ENCODE results near the gene STARD10. TPM values are rescaled to one million over a fixed set of nuclear protein-coding genes. Genes with fewer than 3 reads are reported as not detected.

Gene STARD10
- total and polyA plus RNA-seq, 9 of the 15 experiments (the other 6 are each of a cell fraction or from before 2014, with no cell fraction given): 0.15 to 52.9 (median 32.3) TPM

DNA sequence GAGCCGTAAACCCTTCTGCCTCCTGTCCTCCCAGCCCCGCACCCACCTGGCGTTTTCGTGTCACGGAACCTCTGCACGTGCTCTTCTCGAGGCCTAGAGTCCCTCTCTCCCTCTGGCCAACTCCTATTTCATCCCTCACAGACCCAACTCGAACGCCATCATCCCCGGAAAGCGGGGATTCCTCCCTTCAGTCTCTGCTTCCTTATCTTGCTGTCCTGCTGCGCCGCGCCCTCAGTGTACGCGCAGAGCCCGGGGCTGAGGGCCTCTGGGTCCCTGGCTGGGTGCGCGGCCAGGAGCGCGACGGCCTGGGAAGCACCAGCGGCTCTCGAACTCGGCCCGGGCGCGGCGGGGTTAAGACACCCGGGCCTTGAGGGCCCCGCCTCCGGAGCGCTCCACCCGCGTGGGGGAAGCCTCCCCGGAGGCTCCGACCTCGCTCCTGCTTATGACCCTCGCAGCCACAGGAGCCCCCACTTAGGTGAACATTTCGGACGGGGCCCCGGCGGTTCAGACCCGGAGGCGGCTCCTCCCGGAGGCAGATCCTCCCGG lies 20.0 kb upstream of the STARD10 start (continued):
- TF ChIP-seq, protein P1, sequence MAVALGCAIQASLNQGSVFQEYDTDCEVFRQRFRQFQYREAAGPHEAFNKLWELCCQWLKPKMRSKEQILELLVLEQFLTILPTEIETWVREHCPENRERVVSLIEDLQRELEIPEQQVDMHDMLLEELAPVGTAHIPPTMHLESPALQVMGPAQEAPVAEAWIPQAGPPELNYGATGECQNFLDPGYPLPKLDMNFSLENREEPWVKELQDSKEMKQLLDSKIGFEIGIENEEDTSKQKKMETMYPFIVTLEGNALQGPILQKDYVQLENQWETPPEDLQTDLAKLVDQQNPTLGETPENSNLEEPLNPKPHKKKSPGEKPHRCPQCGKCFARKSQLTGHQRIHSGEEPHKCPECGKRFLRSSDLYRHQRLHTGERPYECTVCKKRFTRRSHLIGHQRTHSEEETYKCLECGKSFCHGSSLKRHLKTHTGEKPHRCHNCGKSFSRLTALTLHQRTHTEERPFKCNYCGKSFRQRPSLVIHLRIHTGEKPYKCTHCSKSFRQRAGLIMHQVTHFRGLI (CRISPR knock-in tag; IDR thresholded peaks at IDR 0.05): no peak
- TF ChIP-seq, protein P2, sequence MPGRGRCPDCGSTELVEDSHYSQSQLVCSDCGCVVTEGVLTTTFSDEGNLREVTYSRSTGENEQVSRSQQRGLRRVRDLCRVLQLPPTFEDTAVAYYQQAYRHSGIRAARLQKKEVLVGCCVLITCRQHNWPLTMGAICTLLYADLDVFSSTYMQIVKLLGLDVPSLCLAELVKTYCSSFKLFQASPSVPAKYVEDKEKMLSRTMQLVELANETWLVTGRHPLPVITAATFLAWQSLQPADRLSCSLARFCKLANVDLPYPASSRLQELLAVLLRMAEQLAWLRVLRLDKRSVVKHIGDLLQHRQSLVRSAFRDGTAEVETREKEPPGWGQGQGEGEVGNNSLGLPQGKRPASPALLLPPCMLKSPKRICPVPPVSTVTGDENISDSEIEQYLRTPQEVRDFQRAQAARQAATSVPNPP (IDR thresholded peaks at IDR 0.05; ENCODE audit: borderline replicate concordance, insufficient read depth, insufficient read length): no peak
- no peak for TF ChIP-seq ZFP30 (CRISPR knock-in tag; IDR thresholded peaks at IDR 0.05; ENCODE audit: borderline replicate concordance)
- TF ChIP-seq KLF6 (CRISPR knock-in tag; IDR thresholded peaks at IDR 0.05; ENCODE audit: borderline replicate concordance): no peak
- TF ChIP-seq RBM15 (IDR thresholded peaks at IDR 0.05; ENCODE audit: insufficient read depth, low read length): no peak
- TF ChIP-seq NCOR1 (IDR thresholded peaks at IDR 0.05): peak; percentile 64; the same call in 1 of the 2 replicates
- no peak for TF ChIP-seq FOSL1 (tag; conservative IDR thresholded peaks at IDR 0.05)
- TF ChIP-seq, protein P3, sequence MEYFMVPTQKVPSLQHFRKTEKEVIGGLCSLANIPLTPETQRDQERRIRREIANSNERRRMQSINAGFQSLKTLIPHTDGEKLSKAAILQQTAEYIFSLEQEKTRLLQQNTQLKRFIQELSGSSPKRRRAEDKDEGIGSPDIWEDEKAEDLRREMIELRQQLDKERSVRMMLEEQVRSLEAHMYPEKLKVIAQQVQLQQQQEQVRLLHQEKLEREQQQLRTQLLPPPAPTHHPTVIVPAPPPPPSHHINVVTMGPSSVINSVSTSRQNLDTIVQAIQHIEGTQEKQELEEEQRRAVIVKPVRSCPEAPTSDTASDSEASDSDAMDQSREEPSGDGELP (CRISPR knock-in tag; IDR thresholded peaks at IDR 0.05; ENCODE audit: borderline replicate concordance): no peak; the same call in 1 of the 2 replicates
- TF ChIP-seq ESRRB (CRISPR knock-in tag; IDR thresholded peaks at IDR 0.05; ENCODE audit: borderline replicate concordance): no peak
- TF ChIP-seq RB1 (IDR thresholded peaks at IDR 0.05; ENCODE audit: low read depth): no peak
- no peak for TF ChIP-seq ZNF695 (CRISPR knock-in tag; IDR thresholded peaks at IDR 0.05)
- no peak for TF ChIP-seq GABPB1 (CRISPR knock-in tag; IDR thresholded peaks at IDR 0.05)
- TF ChIP-seq, protein P4, sequence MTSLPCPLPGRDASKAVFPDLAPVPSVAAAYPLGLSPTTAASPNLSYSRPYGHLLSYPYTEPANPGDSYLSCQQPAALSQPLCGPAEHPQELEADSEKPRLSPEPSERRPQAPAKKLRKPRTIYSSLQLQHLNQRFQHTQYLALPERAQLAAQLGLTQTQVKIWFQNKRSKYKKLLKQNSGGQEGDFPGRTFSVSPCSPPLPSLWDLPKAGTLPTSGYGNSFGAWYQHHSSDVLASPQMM (CRISPR knock-in tag; IDR thresholded peaks at IDR 0.05): no peak
- TF ChIP-seq ZKSCAN8 (CRISPR knock-in tag; IDR thresholded peaks at IDR 0.05): no peak
- TF ChIP-seq, protein P5, sequence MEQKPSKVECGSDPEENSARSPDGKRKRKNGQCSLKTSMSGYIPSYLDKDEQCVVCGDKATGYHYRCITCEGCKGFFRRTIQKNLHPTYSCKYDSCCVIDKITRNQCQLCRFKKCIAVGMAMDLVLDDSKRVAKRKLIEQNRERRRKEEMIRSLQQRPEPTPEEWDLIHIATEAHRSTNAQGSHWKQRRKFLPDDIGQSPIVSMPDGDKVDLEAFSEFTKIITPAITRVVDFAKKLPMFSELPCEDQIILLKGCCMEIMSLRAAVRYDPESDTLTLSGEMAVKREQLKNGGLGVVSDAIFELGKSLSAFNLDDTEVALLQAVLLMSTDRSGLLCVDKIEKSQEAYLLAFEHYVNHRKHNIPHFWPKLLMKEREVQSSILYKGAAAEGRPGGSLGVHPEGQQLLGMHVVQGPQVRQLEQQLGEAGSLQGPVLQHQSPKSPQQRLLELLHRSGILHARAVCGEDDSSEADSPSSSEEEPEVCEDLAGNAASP (IDR thresholded peaks at IDR 0.05): no peak
- TF ChIP-seq STAG1 (CRISPR knock-in tag; IDR thresholded peaks at IDR 0.05; ENCODE audit: borderline replicate concordance): no peak
- peak in 1 of 2 experiments; percentile 36; a peak in 1 of 4 replicates for TF ChIP-seq KDM1A (IDR thresholded peaks at IDR 0.05)
- TF ChIP-seq, protein P6, sequence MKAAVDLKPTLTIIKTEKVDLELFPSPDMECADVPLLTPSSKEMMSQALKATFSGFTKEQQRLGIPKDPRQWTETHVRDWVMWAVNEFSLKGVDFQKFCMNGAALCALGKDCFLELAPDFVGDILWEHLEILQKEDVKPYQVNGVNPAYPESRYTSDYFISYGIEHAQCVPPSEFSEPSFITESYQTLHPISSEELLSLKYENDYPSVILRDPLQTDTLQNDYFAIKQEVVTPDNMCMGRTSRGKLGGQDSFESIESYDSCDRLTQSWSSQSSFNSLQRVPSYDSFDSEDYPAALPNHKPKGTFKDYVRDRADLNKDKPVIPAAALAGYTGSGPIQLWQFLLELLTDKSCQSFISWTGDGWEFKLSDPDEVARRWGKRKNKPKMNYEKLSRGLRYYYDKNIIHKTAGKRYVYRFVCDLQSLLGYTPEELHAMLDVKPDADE (conservative IDR thresholded peaks at IDR 0.05; ENCODE audit: control insufficient read depth, low read depth, low read length): no peak
- no peak for TF ChIP-seq ZNF316 (IDR thresholded peaks at IDR 0.05)

All from K562 (cell line).